Smooth muscle cell (in vitro differentiated cells): ENCODE data around the gene MSH3. TPM values are rescaled to one million over a fixed set of nuclear protein-coding genes. Genes with fewer than 3 reads are reported as not detected.

Experiments
- DNase-seq: peaks from one replicate; lab custom pipeline; 2025; ENCODE audit not compliant: unreplicated experiment; lab: John Stamatoyannopoulos, UW
- H2AFZ ChIP-seq: fragments of 200-600 bp; sonication (generic); 2 replicates; pipeline ENCODE4 v1.6.0; 2016; ENCODE audit warnings: antibody characterized with exemption, low read depth, mild to moderate bottlenecking
- H3F3A ChIP-seq: fragments of 200-600 bp; sonication (generic); 2 replicates; pipeline ENCODE4 v1.6.0; 2017; ENCODE audit warnings: antibody characterized with exemption, low read depth
- H3K27ac ChIP-seq: fragments of 200-600 bp; sonication (generic); 2 replicates; pipeline ENCODE4 v1.5.1; 2016; ENCODE audit warnings: low read depth, mild to moderate bottlenecking
- H3K27me3 ChIP-seq: fragments of 200-600 bp; sonication (generic); 2 replicates; pipeline ENCODE4 v1.6.1; 2016; ENCODE audit warnings: low read depth, mild to moderate bottlenecking
- H3K36me3 ChIP-seq: fragments of 200-600 bp; sonication (generic); 2 replicates; pipeline ENCODE4 v1.5.1; 2016; ENCODE audit warnings: low read depth
- H3K4me1 ChIP-seq: fragments of 200-600 bp; sonication (generic); 2 replicates; pipeline ENCODE4 v1.5.1; 2016; ENCODE audit warnings: low read depth
- H3K4me2 ChIP-seq: fragments of 200-600 bp; sonication (generic); 2 replicates; pipeline ENCODE4 v1.6.0; 2016; ENCODE audit warnings: mild to moderate bottlenecking
- H3K4me3 ChIP-seq: fragments of 200-600 bp; sonication (generic); 2 replicates; pipeline ENCODE4 v1.5.1; 2016; ENCODE audit warnings: mild to moderate bottlenecking
- H3K79me2 ChIP-seq: fragments of 200-600 bp; sonication (generic); 2 replicates; pipeline ENCODE4 v1.6.0; 2016; ENCODE audit warnings: low read depth, mild to moderate bottlenecking
- H3K9ac ChIP-seq: fragments of 200-600 bp; sonication (generic); 2 replicates; pipeline ENCODE4 v1.6.0; 2016; ENCODE audit warnings: low read depth
- H3K9me3 ChIP-seq: fragments of 200-600 bp; sonication (generic); replicated peaks from 2 replicates; pipeline ENCODE4 v1.5.1; 2016; ENCODE audit warnings: low read depth
- H4K20me1 ChIP-seq: fragments of 200-600 bp; sonication (generic); 2 replicates; pipeline ENCODE4 v1.6.0; 2016; ENCODE audit warnings: low read depth
- WGBS: methylation state at CpG from one replicate; pipeline ENCODE4 v1.1.7; 2016; ENCODE audit warnings: low lambda C conversion rate; 5-methylcytosine and 5-hydroxymethylcytosine counted together
- polyA plus RNA-seq: library from polyadenylated mRNA; unstranded; fragments of >200 nt; fragmentation: Nextera tagmentation; extraction: Ambion mirVana; gene quantifications from 2 replicates; pipeline ENCODE4 v1.2.1, GENCODE V29; 2016
- total RNA-seq: library from RNA; depleted of rRNA; stranded (reverse); fragments of >200 nt; gene quantifications from 2 replicates; pipeline ENCODE4 v1.2.3, GENCODE V29; 2014
- TF ChIP-seq, protein P1 (sequence below): fragments of 200-600 bp; sonication (generic); IDR thresholded peaks from 2 replicates; pipeline ENCODE4 v1.5.1; 2017; ENCODE audit warnings: borderline replicate concordance, mild to moderate bottlenecking, antibody characterized with exemption; ENCODE audit not compliant: insufficient read depth, poor library complexity, severe bottlenecking

The MSH3 gene
- total and polyA plus RNA-seq, 2 experiments from 2014 or later: 5.1 to 12.6 TPM

GRCh38 chr5:80754900-80755299, 100.4 kb downstream of the MSH3 start:
- Histone ChIP-seq H3K4me3 (no peak overlapping the region), H2AFZ (no peak overlapping the region), H4K20me1 (no peaks in the 10 kb centered on the region), H3K4me1 (peaks cover 27% of the 10 kb centered on the region), H3F3A (no peaks in the 10 kb centered on the region), H3K79me2 (no peaks in the 10 kb centered on the region), H3K27me3 (no peaks in the 10 kb centered on the region), H3K9ac (no peak overlapping the region), H3K9me3 (no peaks in the 10 kb centered on the region), H3K27ac (no peak overlapping the region), H3K4me2 (no peak overlapping the region), H3K36me3 (no peaks in the 10 kb centered on the region)
- WGBS: 82% methylated on average over 7 of the region's 7 CpGs
- TF ChIP-seq, protein P1, sequence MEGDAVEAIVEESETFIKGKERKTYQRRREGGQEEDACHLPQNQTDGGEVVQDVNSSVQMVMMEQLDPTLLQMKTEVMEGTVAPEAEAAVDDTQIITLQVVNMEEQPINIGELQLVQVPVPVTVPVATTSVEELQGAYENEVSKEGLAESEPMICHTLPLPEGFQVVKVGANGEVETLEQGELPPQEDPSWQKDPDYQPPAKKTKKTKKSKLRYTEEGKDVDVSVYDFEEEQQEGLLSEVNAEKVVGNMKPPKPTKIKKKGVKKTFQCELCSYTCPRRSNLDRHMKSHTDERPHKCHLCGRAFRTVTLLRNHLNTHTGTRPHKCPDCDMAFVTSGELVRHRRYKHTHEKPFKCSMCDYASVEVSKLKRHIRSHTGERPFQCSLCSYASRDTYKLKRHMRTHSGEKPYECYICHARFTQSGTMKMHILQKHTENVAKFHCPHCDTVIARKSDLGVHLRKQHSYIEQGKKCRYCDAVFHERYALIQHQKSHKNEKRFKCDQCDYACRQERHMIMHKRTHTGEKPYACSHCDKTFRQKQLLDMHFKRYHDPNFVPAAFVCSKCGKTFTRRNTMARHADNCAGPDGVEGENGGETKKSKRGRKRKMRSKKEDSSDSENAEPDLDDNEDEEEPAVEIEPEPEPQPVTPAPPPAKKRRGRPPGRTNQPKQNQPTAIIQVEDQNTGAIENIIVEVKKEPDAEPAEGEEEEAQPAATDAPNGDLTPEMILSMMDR: no peak
- DNase-seq: no peak

GRCh38 chr5:80755626-80756025, 101.2 kb downstream of the MSH3 start:
- H3K36me3 ChIP-seq: no peaks in the 10 kb centered on the region
- no peak for DNase-seq

DNA sequence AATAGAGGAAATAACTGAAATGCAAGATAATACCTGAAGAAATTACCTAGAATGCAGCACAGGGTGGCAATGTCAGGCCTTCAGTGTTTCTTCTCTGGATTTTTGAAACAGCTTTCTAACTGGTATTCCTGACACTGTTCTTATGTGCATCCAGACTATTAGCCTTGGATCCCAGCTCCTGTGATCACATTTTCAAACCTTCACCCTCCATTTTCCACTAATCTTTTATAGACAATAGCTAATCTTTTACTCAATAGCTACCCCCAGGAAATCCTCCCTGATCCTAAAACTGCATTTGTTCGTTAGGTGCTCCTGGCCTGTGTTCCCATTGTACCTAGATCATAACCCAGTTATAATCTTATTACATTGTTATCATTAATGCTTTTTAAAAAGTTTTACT, 101.8 kb downstream of the MSH3 start:
- Histone ChIP-seq H3K36me3 (no peaks in the 10 kb centered on the region), H3K9ac (no peak overlapping the region), H3K4me3 (no peak overlapping the region), H3K79me2 (no peaks in the 10 kb centered on the region), H3K27me3 (no peaks in the 10 kb centered on the region), H2AFZ (no peak overlapping the region), H3K4me1 (peaks cover 27% of the 10 kb centered on the region), H3K27ac (no peak overlapping the region), H3K9me3 (no peaks in the 10 kb centered on the region), H3F3A (no peaks in the 10 kb centered on the region), H3K4me2 (no peak overlapping the region), H4K20me1 (no peaks in the 10 kb centered on the region)
- WGBS: 91% methylated on average over 1 of the region's 1 CpG
- TF ChIP-seq, protein P1: no peak
- no peak for DNase-seq

More at GRCh38 chr5:80755626-80756025, 101.2 kb downstream of the MSH3 start:
- Histone ChIP-seq H3K27me3 (no peaks in the 10 kb centered on the region), H3K9ac (no peak overlapping the region), H3K9me3 (no peaks in the 10 kb centered on the region), H2AFZ (no peak overlapping the region), H3K4me3 (no peak overlapping the region), H3K79me2 (no peaks in the 10 kb centered on the region), H3K4me2 (no peak overlapping the region), H3F3A (no peaks in the 10 kb centered on the region), H3K27ac (no peak overlapping the region), H4K20me1 (no peaks in the 10 kb centered on the region), H3K4me1 (peaks cover 27% of the 10 kb centered on the region)
- TF ChIP-seq, protein P1: no peak
- 67% methylated on average over 3 of the region's 3 CpGs for WGBS

- H3K36me3 ChIP-seq: no peaks in the 10 kb centered on the region
- no peaks in the 10 kb centered on the region for H3F3A ChIP-seq
- no peak overlapping the region for H2AFZ ChIP-seq
- H3K9me3 ChIP-seq: no peaks in the 10 kb centered on the region
- 100% methylated on average over 1 of the region's 1 CpG for WGBS
- DNase-seq: no peak
- no peaks in the 10 kb centered on the region for H3K79me2 ChIP-seq
- no peaks in the 10 kb centered on the region for H3K27me3 ChIP-seq
- peaks cover 32% of the 10 kb centered on the region for H3K4me1 ChIP-seq
- TF ChIP-seq, protein P1: no peak
- H3K9ac ChIP-seq: no peak overlapping the region
- no peaks in the 10 kb centered on the region for H4K20me1 ChIP-seq
- no peak overlapping the region for H3K27ac ChIP-seq
- H3K4me3 ChIP-seq: no peak overlapping the region
- H3K4me2 ChIP-seq: no peak overlapping the region
These were observed 102.8 kb downstream of the MSH3 start for GRCh38 chr5:80757290-80757689.
